ENCODE results near the gene RBBP8. TPM values are rescaled to one million over a fixed set of nuclear protein-coding genes. Genes with fewer than 3 reads are reported as not detected.
"Not testable (repeated sequence)": the region's sequence is repeated elsewhere in the genome, so short reads cannot be mapped to it uniquely, and the experiment has no call there.

RBBP8 gene
- total RNA-seq, 5 donors from 2014 or later (not counting 1 experiment from before 2014, with no cell fraction given), result 2.9 to 5.8 (median 4.1) TPM

DNA sequence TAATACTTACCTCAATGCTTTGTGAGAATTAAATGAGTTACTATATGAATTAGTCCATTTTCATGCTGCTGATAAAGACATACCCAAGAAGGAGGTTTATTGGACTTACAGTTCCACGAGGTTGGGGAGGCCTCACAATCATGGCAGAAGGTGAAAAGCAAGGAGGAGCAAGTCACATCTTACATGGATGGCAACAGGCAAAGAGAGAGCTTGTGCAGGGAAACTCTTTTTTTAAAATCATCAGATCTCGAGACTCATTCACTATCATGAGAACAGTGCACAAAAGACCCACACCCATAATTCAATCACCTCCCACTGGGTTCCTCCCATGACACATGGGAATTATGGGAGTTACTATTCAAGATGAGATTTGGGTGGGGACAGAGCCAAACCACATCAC is 29.9 kb upstream of the RBBP8 start:
- 67% methylated on average over 1 of the region's 2 CpGs for WGBS (ENCODE audit: insufficient coverage)
- H3K27ac ChIP-seq (ENCODE audit: low read length); H3K27ac Mint-ChIP-seq; H3K36me3 ChIP-seq (ENCODE audit: control insufficient read depth in 2 of 2, extremely low read depth in 1 of 2, insufficient read depth in 1 of 2, low read length in 1 of 2); H3K4me1 ChIP-seq (ENCODE audit: control insufficient read depth in 1 of 2, extremely low read depth in 1 of 2, insufficient read depth in 2 of 2, low read length in 2 of 2); H3K27me3 ChIP-seq (replicated peaks in 1 of 2; ENCODE audit: control insufficient read depth in 2 of 2, extremely low read depth in 1 of 2, insufficient read depth in 2 of 2, low read length in 1 of 2); ATAC-seq (replicated peaks in 1 of 4); H3K9me3 ChIP-seq; H3K9me3 Mint-ChIP-seq; H3K4me3 ChIP-seq (ENCODE audit: control insufficient read depth in 1 of 2, extremely low read depth in 1 of 2, low read length in 1 of 2); CTCF ChIA-PET; H3K36me3 Mint-ChIP-seq; H3K27me3 Mint-ChIP-seq; H3K4me1 Mint-ChIP-seq; POLR2A ChIA-PET; H3K4me3 Mint-ChIP-seq; DNase-seq: not testable (repeated sequence)

GRCh38 chr18:22912149-22912548 is 21.0 kb upstream of the RBBP8 start:
- DNase-seq (no peak), ATAC-seq (replicated peaks in 1 of 4) (no peak)
- no peaks in the 10 kb centered on the region for H3K4me1 ChIP-seq (ENCODE audit: control insufficient read depth in 1 of 2, extremely low read depth in 1 of 2, insufficient read depth in 2 of 2, low read length in 2 of 2)
- H3K4me3 Mint-ChIP-seq, result no peak overlapping the region
- CTCF ChIA-PET, result interaction anchor here in 1 of 2 donors (0.8 kb wide), 1 partner anchor 8 kb away, joined by 3 read pairs; no protein-coding TSS in a partner anchor
- H3K4me3 ChIP-seq (ENCODE audit: control insufficient read depth in 1 of 2, extremely low read depth in 1 of 2, low read length in 1 of 2), result no peak overlapping the region
- H3K4me1 Mint-ChIP-seq, result no peaks in the 10 kb centered on the region
- no peaks in the 10 kb centered on the region for H3K36me3 ChIP-seq (ENCODE audit: control insufficient read depth in 2 of 2, extremely low read depth in 1 of 2, insufficient read depth in 1 of 2, low read length in 1 of 2)
- H3K36me3 Mint-ChIP-seq, result no peaks in the 10 kb centered on the region
- POLR2A ChIA-PET, result interaction anchor here in 1 of 2 donors (0.6 kb wide), 1 partner anchor 633 kb away, joined by 4 read pairs; no protein-coding TSS in a partner anchor
- no CpG with 5 or more reads among the region's 1 CpG for whole genome bisulfite sequencing (ENCODE audit: insufficient coverage)
- H3K27me3 ChIP-seq (replicated peaks in 1 of 2; ENCODE audit: control insufficient read depth in 2 of 2, extremely low read depth in 1 of 2, insufficient read depth in 2 of 2, low read length in 1 of 2), result no peaks in the 10 kb centered on the region
- no peak overlapping the region for H3K27ac Mint-ChIP-seq
- peaks cover 0 to 18% of the 10 kb centered on the region in 2 donors for H3K27me3 Mint-ChIP-seq
- H3K9me3 Mint-ChIP-seq, result no peaks in the 10 kb centered on the region
- H3K9me3 ChIP-seq, result no peaks in the 10 kb centered on the region
- H3K27ac ChIP-seq (ENCODE audit: low read length), result no peak overlapping the region

DNA sequence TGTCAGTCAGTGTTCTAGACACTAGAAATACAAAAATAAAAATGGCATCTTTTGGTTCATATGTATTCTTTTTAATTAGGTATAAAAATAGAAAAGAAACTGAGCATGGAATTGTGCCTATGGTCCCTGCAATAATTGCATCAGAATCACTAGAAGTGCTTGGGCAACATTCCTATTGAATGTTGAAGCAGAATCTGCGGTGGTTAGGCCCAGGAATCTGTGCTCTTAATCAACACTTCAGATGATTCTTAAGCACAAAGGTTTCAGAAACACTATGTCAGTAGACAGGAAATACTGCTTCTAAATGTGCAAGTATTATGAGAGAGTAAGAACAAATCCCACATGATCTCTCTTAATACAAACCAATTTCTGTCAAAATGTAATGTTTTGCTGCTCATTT is 20.3 kb upstream of the RBBP8 start:
- peaks cover 0 to 21% of the 10 kb centered on the region in 2 donors for H3K27me3 Mint-ChIP-seq
- H3K4me1 ChIP-seq (ENCODE audit: control insufficient read depth in 1 of 2, extremely low read depth in 1 of 2, insufficient read depth in 2 of 2, low read length in 2 of 2), result no peaks in the 10 kb centered on the region
- H3K4me3 Mint-ChIP-seq, result no peak overlapping the region
- H3K27ac Mint-ChIP-seq, result no peak overlapping the region
- H3K9me3 ChIP-seq, result no peaks in the 10 kb centered on the region
- ChIA-PET POLR2A (no interaction called here), CTCF (no interaction called here)
- H3K36me3 Mint-ChIP-seq, result no peaks in the 10 kb centered on the region
- H3K27me3 ChIP-seq (replicated peaks in 1 of 2; ENCODE audit: control insufficient read depth in 2 of 2, extremely low read depth in 1 of 2, insufficient read depth in 2 of 2, low read length in 1 of 2), result no peaks in the 10 kb centered on the region
- H3K36me3 ChIP-seq (ENCODE audit: control insufficient read depth in 2 of 2, extremely low read depth in 1 of 2, insufficient read depth in 1 of 2, low read length in 1 of 2), result no peaks in the 10 kb centered on the region
- H3K4me1 Mint-ChIP-seq, result no peaks in the 10 kb centered on the region
- H3K4me3 ChIP-seq (ENCODE audit: control insufficient read depth in 1 of 2, extremely low read depth in 1 of 2, low read length in 1 of 2), result no peak overlapping the region
- DNase-seq (no peak), ATAC-seq (replicated peaks in 1 of 4) (no peak)
- H3K9me3 Mint-ChIP-seq, result no peaks in the 10 kb centered on the region
- no peak overlapping the region for H3K27ac ChIP-seq (ENCODE audit: low read length)
- no CpG with 5 or more reads among the region's 1 CpG for WGBS (ENCODE audit: insufficient coverage)

DNA sequence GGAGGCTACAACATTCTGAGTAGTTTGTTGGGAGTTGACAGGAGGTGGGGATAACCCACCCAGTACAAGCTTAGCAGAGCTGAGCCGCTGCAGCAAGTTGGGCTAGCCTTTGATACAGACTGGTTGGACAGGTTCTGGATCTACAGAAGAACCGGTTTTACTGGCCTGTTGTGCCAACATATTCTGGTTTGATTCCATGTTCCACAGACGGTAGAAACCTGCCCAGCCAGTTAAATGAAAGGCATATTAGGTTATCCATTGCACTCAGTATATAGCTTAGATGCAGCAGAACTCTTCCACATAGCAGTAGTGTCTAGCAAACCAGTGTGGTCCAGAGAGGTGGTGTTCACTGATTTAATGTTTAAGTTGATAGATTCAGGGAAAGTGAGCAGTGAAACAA is 19.3 kb upstream of the RBBP8 start:
- Mint-ChIP-seq H3K4me3 (no peak overlapping the region), H3K27me3 (peaks cover 0 to 21% of the 10 kb centered on the region in 2 donors), H3K36me3 (no peaks in the 10 kb centered on the region), H3K27ac (no peak overlapping the region), H3K9me3 (no peaks in the 10 kb centered on the region), H3K4me1 (no peaks in the 10 kb centered on the region)
- no peaks in the 10 kb centered on the region for H3K4me1 ChIP-seq (ENCODE audit: control insufficient read depth in 1 of 2, extremely low read depth in 1 of 2, insufficient read depth in 2 of 2, low read length in 2 of 2)
- H3K4me3 ChIP-seq (ENCODE audit: control insufficient read depth in 1 of 2, extremely low read depth in 1 of 2, low read length in 1 of 2), result no peak overlapping the region
- no peaks in the 10 kb centered on the region for H3K36me3 ChIP-seq (ENCODE audit: control insufficient read depth in 2 of 2, extremely low read depth in 1 of 2, insufficient read depth in 1 of 2, low read length in 1 of 2)
- no peaks in the 10 kb centered on the region for H3K9me3 ChIP-seq
- POLR2A ChIA-PET, result interaction anchor here in 1 of 2 donors (0.5 kb wide), 1 partner anchor 154 kb away, joined by 4 read pairs; no protein-coding TSS in a partner anchor
- WGBS (ENCODE audit: insufficient coverage), result 83% methylated on average over 1 of the region's 3 CpGs
- no peak for DNase-seq
- CTCF ChIA-PET, result no interaction called here
- no peak overlapping the region for H3K27ac ChIP-seq (ENCODE audit: low read length)
- H3K27me3 ChIP-seq (replicated peaks in 1 of 2; ENCODE audit: control insufficient read depth in 2 of 2, extremely low read depth in 1 of 2, insufficient read depth in 2 of 2, low read length in 1 of 2), result no peaks in the 10 kb centered on the region
- no peak for ATAC-seq (replicated peaks in 1 of 4)

- Histone ChIP-seq H3K27ac (ENCODE audit: low read length) (no peak overlapping the region), H3K4me1 (ENCODE audit: control insufficient read depth in 1 of 2, extremely low read depth in 1 of 2, insufficient read depth in 2 of 2, low read length in 2 of 2) (no peaks in the 10 kb centered on the region), H3K27me3 (replicated peaks in 1 of 2; ENCODE audit: control insufficient read depth in 2 of 2, extremely low read depth in 1 of 2, insufficient read depth in 2 of 2, low read length in 1 of 2) (no peaks in the 10 kb centered on the region), H3K36me3 (ENCODE audit: control insufficient read depth in 2 of 2, extremely low read depth in 1 of 2, insufficient read depth in 1 of 2, low read length in 1 of 2) (no peaks in the 10 kb centered on the region), H3K4me3 (ENCODE audit: control insufficient read depth in 1 of 2, extremely low read depth in 1 of 2, low read length in 1 of 2) (no peak overlapping the region), H3K9me3 (no peaks in the 10 kb centered on the region)
- no peak overlapping the region for H3K27ac Mint-ChIP-seq
- no peak for DNase-seq
- WGBS (ENCODE audit: insufficient coverage), result 58% methylated on average over 2 of the region's 3 CpGs
- no peaks in the 10 kb centered on the region for H3K36me3 Mint-ChIP-seq
- ATAC-seq (replicated peaks in 1 of 4), result no peak
- H3K9me3 Mint-ChIP-seq, result no peaks in the 10 kb centered on the region
- peaks cover 0 to 19% of the 10 kb centered on the region in 2 donors for H3K27me3 Mint-ChIP-seq
- H3K4me3 Mint-ChIP-seq, result no peak overlapping the region
- ChIA-PET CTCF (no interaction called here), POLR2A (interaction anchor here in 1 of 2 donors (0.5 kb wide), 1 partner anchor 153 kb away, joined by 4 read pairs; no protein-coding TSS in a partner anchor)
- H3K4me1 Mint-ChIP-seq, result no peaks in the 10 kb centered on the region
Measured at GRCh38 chr18:22914633-22915032, 18.5 kb upstream of the RBBP8 start.

GRCh38 chr18:22915337-22915736 is 17.8 kb upstream of the RBBP8 start:
- Histone ChIP-seq H3K9me3 (no peaks in the 10 kb centered on the region), H3K27me3 (replicated peaks in 1 of 2; ENCODE audit: control insufficient read depth in 2 of 2, extremely low read depth in 1 of 2, insufficient read depth in 2 of 2, low read length in 1 of 2) (no peaks in the 10 kb centered on the region), H3K27ac (ENCODE audit: low read length) (no peak overlapping the region), H3K4me3 (ENCODE audit: control insufficient read depth in 1 of 2, extremely low read depth in 1 of 2, low read length in 1 of 2) (no peak overlapping the region), H3K4me1 (ENCODE audit: control insufficient read depth in 1 of 2, extremely low read depth in 1 of 2, insufficient read depth in 2 of 2, low read length in 2 of 2) (no peaks in the 10 kb centered on the region), H3K36me3 (ENCODE audit: control insufficient read depth in 2 of 2, extremely low read depth in 1 of 2, insufficient read depth in 1 of 2, low read length in 1 of 2) (no peaks in the 10 kb centered on the region)
- peaks cover 0 to 12% of the 10 kb centered on the region in 2 donors for H3K27me3 Mint-ChIP-seq
- no peak for ATAC-seq (replicated peaks in 1 of 4)
- no peaks in the 10 kb centered on the region for H3K4me1 Mint-ChIP-seq
- CTCF ChIA-PET, result no interaction called here
- POLR2A ChIA-PET, result no interaction called here
- H3K27ac Mint-ChIP-seq, result no peak overlapping the region
- DNase-seq, result no peak
- no peak overlapping the region for H3K4me3 Mint-ChIP-seq
- no peaks in the 10 kb centered on the region for H3K9me3 Mint-ChIP-seq
- no peaks in the 10 kb centered on the region for H3K36me3 Mint-ChIP-seq

DNA sequence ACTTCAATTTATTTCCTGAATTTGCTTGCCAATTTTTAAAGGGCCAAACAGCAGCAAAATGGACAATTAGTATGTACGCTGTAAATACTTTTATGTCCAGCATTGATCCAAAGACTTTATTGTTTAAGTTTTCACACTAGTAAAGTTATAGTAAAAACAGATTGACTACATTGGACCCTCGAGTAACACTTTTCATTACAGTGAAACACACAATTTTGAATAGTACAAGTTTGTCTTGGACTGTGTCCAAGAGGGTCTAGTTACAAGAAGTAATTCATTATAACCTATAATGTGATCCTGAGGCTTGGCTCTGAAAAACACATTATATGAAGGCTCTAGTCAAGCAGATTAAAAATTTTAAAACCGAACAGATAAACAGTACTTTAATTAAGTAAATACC is 11.4 kb upstream of the RBBP8 start:
- DNase-seq (no peak), ATAC-seq (replicated peaks in 1 of 4) (no peak)
- Histone ChIP-seq H3K36me3 (ENCODE audit: control insufficient read depth in 2 of 2, extremely low read depth in 1 of 2, insufficient read depth in 1 of 2, low read length in 1 of 2) (no peaks in the 10 kb centered on the region), H3K9me3 (no peaks in the 10 kb centered on the region), H3K4me3 (ENCODE audit: control insufficient read depth in 1 of 2, extremely low read depth in 1 of 2, low read length in 1 of 2) (no peak overlapping the region), H3K27ac (ENCODE audit: low read length) (no peak overlapping the region), H3K4me1 (ENCODE audit: control insufficient read depth in 1 of 2, extremely low read depth in 1 of 2, insufficient read depth in 2 of 2, low read length in 2 of 2) (no peaks in the 10 kb centered on the region), H3K27me3 (replicated peaks in 1 of 2; ENCODE audit: control insufficient read depth in 2 of 2, extremely low read depth in 1 of 2, insufficient read depth in 2 of 2, low read length in 1 of 2) (peaks cover 0 to 5% of the 10 kb centered on the region in 2 experiments)
- H3K36me3 Mint-ChIP-seq, result no peaks in the 10 kb centered on the region
- CTCF ChIA-PET, result no interaction called here
- no CpG with 5 or more reads among the region's 3 CpGs for WGBS (ENCODE audit: insufficient coverage)
- peaks cover 0 to 7% of the 10 kb centered on the region in 2 donors for H3K27me3 Mint-ChIP-seq
- H3K9me3 Mint-ChIP-seq, result no peaks in the 10 kb centered on the region
- no peak overlapping the region for H3K4me3 Mint-ChIP-seq
- H3K27ac Mint-ChIP-seq, result no peak overlapping the region
- H3K4me1 Mint-ChIP-seq, result no peaks in the 10 kb centered on the region
- POLR2A ChIA-PET, result no interaction called here
